ENCODE measurements around the gene ZFP37.
"Not testable (repeated sequence)": the region's sequence is repeated elsewhere in the genome, so short reads cannot be mapped to it uniquely, and the experiment has no call there.

ZFP37 gene

DNA sequence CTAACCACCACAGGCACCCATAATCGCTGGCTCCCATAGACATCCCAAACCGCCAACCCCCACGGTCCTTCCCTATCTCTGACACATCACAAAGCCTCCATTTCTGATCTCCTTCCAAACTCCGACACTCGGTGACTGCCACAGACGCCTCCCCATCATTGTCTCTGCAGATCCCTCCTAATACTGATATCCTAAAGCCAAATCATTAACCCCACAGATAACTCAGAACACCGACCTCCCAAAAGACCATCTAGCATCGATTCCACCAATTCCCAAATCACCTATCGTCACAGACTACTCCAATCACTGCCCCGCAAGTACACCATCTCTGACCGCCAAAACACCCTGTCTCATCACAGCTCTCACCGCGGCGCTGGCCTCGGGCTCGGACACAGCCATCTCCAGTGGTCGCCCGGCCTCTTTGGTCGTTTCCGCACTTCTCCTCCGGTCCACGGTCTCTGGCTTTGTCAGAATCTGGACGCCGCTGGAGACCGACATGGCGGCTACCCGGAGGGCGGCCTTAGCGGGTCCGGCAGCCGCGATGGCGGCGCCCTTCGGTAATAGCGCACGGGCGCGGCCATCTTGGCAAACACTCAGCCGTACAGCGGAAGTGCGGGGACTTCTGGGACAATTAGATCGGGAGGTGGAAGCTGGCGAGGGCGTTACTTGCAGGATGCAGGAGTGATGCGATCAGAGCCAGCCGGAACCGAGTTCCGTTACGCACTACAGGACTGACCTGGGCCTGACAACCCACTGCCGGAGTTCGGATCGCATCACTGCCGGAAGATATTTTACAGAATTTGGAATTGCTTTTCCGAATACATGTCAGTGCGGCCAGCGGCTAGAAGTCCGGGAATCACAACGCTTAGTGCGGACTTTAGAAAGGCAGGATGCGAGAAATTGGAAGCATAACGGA lies at the start of gene ZFP37:
TSS of gene ZFP37 (minus strand) at position 534 of the 916 bp plus-strand sequence. CDS start at position 498, 36 bp downstream.
- peak; percentile 97 for DNase-seq (ENCODE audit: low read depth)
- H3K4me3 ChIP-seq (replicated peaks; ENCODE audit: low read depth, low read length): peak within 1 kb of the TSS; percentile 92
- TF ChIP-seq, protein P1, sequence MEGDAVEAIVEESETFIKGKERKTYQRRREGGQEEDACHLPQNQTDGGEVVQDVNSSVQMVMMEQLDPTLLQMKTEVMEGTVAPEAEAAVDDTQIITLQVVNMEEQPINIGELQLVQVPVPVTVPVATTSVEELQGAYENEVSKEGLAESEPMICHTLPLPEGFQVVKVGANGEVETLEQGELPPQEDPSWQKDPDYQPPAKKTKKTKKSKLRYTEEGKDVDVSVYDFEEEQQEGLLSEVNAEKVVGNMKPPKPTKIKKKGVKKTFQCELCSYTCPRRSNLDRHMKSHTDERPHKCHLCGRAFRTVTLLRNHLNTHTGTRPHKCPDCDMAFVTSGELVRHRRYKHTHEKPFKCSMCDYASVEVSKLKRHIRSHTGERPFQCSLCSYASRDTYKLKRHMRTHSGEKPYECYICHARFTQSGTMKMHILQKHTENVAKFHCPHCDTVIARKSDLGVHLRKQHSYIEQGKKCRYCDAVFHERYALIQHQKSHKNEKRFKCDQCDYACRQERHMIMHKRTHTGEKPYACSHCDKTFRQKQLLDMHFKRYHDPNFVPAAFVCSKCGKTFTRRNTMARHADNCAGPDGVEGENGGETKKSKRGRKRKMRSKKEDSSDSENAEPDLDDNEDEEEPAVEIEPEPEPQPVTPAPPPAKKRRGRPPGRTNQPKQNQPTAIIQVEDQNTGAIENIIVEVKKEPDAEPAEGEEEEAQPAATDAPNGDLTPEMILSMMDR (IDR thresholded peaks at IDR 0.05; ENCODE audit: low read length, missing control alignments): no peak

GRCh38 chr9:113105345-113105744 lies 48.8 kb upstream of the ZFP37 start:
- not testable (repeated sequence) for H3K4me3 ChIP-seq (replicated peaks; ENCODE audit: low read depth, low read length); DNase-seq (ENCODE audit: low read depth)

DNA sequence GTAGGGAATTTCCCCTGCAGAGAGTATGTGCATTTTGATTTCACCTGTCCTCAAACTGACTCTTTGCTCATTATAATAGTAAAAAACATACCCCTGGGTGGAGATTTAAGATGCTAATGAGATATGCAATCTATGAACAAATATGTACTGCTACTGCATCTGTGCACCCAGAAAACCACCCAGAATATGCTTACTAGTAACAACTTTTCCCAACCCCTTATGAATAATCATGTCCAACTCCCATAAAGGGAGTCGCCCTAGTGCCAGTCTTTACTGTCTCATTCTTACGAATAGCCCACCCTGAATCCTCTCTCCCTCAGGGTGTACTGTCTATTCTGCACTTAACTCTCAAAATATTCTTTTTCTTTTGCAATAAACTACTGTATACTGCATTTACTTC lies 39.0 kb upstream of the ZFP37 start:
- DNase-seq (ENCODE audit: low read depth): no peak
- no peak overlapping the region for H3K4me3 ChIP-seq (replicated peaks; ENCODE audit: low read depth, low read length)
- TF ChIP-seq, protein P1 (IDR thresholded peaks at IDR 0.05; ENCODE audit: low read length, missing control alignments): no peak

DNA sequence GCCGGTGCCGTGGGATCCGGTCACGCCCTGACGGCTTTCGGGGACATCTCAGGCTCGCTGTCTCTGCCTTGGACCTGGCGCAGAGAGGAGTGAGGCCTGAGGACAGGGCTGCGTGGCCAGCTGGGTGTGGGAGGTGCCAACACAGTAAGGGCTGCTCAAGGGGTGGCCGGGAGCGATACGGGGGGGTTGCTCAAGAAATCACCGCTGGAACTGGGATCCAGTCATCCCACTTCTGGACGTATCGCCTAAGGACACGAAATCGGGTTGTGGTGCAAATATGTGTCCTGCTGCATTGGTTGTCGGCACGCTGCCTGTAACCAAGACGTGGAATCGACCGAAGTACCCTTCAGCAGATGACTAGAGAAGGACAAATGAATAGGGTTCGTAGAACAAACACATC lies 33.4 kb upstream of the ZFP37 start:
- DNase-seq (ENCODE audit: low read depth); H3K4me3 ChIP-seq (replicated peaks; ENCODE audit: low read depth, low read length): not testable (repeated sequence)

GRCh38 chr9:113089143-113089505 lies 32.6 kb upstream of the ZFP37 start:
- not testable (repeated sequence) for H3K4me3 ChIP-seq (replicated peaks; ENCODE audit: low read depth, low read length); DNase-seq (ENCODE audit: low read depth)

DNA sequence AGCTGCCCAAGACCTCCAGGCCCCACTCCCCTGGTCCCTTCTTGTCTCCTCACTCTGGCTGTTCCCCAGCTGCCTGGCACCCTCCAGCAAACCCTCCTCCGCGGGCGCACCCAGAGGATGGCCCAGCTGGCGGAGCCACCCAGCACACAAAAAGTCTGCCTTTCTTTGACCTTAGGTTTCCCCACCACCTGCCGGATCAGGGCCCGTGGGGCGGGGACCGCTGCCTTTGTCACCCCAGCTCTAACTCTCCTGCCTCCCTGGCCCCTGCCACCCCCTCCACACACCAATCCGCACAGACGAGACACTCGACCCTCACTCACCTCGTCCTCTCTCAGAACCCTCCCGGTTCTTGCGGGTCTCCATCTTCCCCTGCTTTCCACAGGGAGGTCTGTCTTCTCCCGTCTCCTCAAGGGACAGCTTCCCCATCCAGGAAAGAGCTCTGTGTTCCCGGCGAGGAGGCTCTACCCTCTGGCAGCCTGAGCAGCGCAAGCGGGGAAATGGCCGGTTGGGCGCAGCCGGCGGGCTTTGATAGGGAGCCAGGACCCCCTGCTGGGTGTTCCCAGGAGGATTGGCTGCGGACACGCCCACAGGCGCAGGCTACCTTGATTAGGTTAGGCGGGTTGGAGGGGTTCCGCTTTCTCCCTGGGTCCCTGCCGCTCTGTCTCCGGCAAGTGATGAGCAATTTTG lies 32.1 kb upstream of the ZFP37 start:
- not testable (repeated sequence) for DNase-seq (ENCODE audit: low read depth); H3K4me3 ChIP-seq (replicated peaks; ENCODE audit: low read depth, low read length)

DNA sequence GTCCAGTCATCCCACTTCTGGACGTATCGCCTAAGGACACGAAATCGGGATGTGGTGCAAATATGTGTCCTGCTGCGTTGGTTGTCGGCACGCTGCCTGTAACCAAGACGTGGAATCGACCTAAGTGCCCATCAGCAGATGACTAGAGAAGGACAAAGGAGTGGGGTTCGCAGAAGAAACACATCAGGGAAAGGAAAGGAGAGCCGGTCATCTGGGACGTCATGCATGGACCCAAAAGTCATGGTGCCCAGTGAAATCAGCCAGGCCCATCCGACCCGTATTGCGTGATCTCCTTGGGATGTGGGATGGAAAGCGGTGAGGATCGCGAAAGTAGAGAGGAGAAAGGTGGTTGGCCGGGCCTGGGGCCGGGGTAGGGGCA lies 6.4 kb upstream of the ZFP37 start:
- not testable (repeated sequence) for DNase-seq (ENCODE audit: low read depth); H3K4me3 ChIP-seq (replicated peaks; ENCODE audit: low read depth, low read length)

- H3K4me3 ChIP-seq (replicated peaks; ENCODE audit: low read depth, low read length); DNase-seq (ENCODE audit: low read depth): not testable (repeated sequence)
Measured at GRCh38 chr9:113062256-113062931, 5.9 kb upstream of the ZFP37 start.

GRCh38 chr9:113061072-113061850 lies 4.7 kb upstream of the ZFP37 start:
- not testable (repeated sequence) for H3K4me3 ChIP-seq (replicated peaks; ENCODE audit: low read depth, low read length); DNase-seq (ENCODE audit: low read depth)

GRCh38 chr9:113059581-113060284 lies 3.2 kb upstream of the ZFP37 start:
- peak overlapping the region; percentile 21 for H3K4me3 ChIP-seq (replicated peaks; ENCODE audit: low read depth, low read length)
- DNase-seq (ENCODE audit: low read depth): not testable (repeated sequence)
